Amniotic epithelial cell (primary cell): ENCODE data around the gene YTHDF1.
A peak's percentile ranks its signal among the peaks of the same experiment; 100 is the strongest.

Experiments used
- DNase-seq: peaks from one replicate; pipeline ENCODE4 v3.0.0-alpha.2; 2010; ENCODE audit warnings: low read depth

YTHDF1 gene

GRCh38 chr20:63185215-63185796 lies 30.6 kb downstream of the YTHDF1 start:
- DNase-seq, result no peak

GRCh38 chr20:63183422-63184146 lies 32.3 kb downstream of the YTHDF1 start:
- DNase-seq, result peak; percentile 10

GRCh38 chr20:63182946-63183415 lies 33.0 kb downstream of the YTHDF1 start:
- DNase-seq, result no peak

DNA sequence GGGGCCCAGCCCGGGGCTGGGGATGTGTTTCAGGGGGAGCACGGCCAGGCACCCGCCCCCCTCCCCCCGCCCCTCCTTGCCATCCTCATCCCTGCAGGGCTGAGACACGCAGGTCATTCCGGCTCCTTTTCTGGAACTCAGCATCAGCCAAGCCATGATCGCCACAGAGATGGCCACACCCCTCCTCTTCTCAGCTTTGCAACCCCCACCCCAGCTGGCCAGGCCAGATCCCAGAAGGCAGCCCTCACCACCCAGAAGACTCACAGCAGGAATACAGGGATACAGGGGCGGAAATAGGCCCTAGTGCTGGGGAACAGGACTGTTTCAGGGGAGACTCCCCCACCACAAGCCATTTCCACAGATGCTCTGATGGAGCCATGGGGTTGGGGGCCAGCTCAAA lies 33.5 kb downstream of the YTHDF1 start:
- DNase-seq, result no peak

GRCh38 chr20:63181226-63181625 lies 34.7 kb downstream of the YTHDF1 start:
- no peak for DNase-seq

- no peak for DNase-seq
These were observed 35.3 kb downstream of the YTHDF1 start for GRCh38 chr20:63180569-63181185.

- DNase-seq, result no peak
These were observed 36.0 kb downstream of the YTHDF1 start for GRCh38 chr20:63179687-63180568.

DNA sequence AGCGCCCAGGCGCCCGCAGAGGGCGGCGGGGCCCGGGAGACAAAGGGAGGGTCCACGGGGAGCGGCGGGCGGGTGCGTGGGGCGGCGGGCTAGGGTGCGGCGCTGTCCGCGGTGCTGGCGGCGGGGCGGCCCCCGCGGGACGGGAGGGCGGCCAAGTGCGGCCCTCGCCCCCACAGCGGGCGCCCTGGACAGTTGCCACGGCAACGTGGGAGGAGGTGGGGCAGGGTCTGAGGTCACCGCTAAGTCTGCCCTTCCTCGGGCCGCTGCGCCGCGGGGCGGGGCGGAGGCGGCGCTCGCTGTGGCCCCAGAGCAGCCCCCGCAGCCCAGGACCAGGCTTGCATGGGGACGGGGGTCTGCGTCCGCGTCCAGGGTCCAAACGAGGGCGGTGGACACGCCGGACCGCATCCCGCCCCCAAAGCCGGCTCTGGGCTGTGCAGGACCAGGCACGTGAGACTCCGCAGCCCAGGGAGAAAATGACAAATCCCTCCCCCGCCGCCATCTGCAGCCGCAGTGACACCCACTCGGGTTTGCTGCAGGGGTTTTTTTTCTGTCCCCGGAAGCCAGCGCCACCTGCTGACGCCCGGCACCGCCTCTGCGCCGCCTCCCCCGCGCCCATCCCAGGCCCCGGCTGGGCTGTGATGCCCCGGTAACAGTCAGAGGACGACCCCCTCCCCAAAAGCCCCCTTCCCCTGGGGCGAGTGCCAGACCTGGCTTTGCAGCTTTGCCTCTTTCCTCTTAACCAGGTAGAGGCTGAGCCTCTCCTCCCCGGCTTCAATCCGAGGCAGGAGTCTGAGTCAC lies 36.8 kb downstream of the YTHDF1 start:
- DNase-seq, result no peak

GRCh38 chr20:63178446-63178820 lies 37.5 kb downstream of the YTHDF1 start:
- DNase-seq, result no peak

GRCh38 chr20:63177785-63178445 lies 38.0 kb downstream of the YTHDF1 start:
- DNase-seq, result no peak

DNA sequence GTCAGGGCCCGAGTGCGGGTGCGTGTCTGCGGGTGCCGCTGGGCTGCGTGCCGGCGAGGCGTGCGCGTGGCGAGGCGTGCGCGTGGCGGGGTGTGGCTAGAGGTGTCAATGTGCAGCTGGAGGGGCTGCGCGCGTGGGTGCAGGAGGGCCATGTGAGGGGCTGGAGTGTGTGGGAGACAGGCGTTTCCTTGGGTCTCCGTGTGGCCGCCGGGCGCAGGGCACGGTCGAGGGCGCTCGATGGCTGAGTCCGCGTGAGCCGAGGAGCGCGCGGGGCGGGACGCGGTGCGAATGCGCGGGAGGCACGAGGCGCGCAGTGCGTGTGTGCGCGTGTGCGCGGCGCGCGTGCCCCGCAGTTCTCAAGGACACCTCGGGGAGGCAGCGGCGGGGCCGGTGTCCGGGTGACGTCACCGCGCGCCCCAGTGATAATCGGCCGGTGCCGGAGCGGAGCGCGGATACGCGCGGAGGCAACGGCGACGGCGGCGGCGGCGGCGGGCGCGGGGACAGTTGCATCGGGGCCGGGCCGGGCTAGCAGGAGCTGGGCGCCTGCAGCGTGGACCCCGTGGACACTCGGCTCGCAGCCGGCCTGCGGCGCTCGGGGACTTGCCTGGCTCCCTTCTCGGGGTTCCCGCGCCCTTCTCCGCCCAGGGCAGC lies 38.7 kb downstream of the YTHDF1 start:
- no peak for DNase-seq

DNA sequence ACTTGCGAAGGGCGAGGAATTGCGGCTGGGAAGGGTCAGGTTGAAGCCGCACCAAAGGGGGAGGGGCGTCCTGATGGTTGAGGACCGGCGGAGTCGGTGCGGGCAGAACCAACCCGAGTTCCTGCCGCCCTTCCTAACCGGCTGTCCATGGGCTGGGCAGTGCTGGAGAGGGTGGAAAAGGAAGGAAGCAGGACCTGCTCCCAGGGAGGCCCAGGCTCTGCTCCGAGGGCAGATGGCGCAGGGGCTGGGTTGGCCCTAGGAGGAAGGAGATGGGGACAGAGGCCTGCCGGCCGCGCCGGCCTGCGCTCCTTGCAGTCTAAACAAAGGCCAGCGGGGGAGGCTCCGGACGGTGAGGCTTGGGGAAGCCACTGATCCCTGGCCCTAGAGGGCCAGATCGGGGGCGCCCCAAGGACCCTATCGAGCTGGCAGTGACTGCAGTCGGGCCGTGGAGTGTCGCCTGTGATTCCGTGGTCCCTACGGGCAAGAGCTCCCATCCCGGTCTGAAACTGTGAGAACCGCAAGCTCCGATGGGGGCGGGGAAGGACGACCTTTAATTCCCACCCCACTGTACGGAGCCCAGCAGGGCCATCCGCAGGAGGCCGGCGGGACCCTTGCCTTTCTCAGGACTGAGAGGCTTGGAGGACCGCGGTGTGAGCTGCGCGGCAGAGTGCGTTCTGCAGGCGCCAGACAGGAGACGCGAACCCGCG lies 39.4 kb downstream of the YTHDF1 start:
- no peak for DNase-seq

DNA sequence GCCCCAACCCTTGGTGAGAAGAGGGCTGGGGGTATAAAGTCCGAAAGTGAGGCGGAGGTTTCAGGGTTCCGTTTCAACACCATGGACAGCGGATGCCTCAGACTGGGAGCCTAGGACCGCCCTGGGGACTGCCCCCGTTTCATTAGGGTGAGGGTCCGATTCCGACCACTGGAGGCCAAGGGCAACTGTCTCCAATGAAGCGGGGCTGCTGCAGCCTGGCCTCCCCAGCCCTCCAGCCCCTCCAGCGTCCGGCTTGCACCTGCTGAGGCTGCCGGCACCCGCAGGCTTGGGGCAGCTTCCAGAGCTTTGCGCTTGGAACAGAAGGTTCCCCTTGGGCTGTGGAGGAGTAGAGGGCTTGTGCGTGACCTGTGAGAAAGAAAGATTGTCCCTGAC lies 39.9 kb downstream of the YTHDF1 start:
- no peak for DNase-seq

- DNase-seq, result no peak
These were observed 40.7 kb downstream of the YTHDF1 start for GRCh38 chr20:63175038-63175895.

DNA sequence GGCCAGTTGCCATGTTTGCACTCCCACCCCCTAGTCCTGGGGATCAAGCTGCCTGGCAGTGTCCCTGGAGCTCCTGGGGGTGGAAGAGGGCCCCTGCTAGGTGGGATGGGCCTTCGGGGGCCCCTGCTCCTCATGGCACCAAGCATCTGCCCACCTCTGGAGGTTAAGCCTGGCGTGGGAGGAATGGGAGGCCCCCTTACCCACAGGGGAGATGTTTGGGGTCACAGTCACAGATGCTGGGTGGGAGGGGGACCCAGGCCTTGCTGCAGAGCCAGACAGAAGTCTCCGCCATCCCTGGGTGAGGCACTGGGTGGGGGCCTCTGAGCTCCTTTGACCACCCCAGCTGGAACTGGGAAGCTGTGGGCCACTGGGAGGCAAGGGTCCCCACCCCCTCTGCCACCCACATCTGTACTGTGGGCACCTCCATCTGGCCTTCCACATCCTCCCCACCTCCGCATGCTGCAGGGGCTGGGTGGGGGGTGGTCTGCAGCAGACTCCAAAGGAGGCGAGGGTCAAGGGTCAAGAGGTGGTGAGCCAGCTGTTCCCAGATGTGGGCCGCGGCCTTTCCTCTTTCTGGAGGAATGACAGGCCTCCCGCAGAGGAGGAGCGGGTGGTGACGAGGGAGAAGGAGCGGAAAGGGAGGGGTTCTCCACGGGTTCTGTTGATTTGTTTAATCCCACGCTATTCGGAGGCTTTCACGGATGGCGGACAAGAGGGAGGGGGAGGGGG lies 41.5 kb downstream of the YTHDF1 start:
- no peak for DNase-seq

- DNase-seq, result no peak
These were observed 42.3 kb downstream of the YTHDF1 start for GRCh38 chr20:63173552-63174191.

- no peak for DNase-seq
These were observed 43.2 kb downstream of the YTHDF1 start for GRCh38 chr20:63172726-63173125.

GRCh38 chr20:63171991-63172390 lies 43.9 kb downstream of the YTHDF1 start:
- no peak for DNase-seq
